GM23248 (cell line): ENCODE results near the gene GPER1.

ENCODE experiments used
- EZH2 ChIP-seq: fragments of 200-600 bp; sonication (generic); IDR thresholded peaks from 2 replicates; pipeline ENCODE4 v1.6.1; 2018; ENCODE audit warnings: antibody characterized with exemption, mild to moderate bottlenecking; ENCODE audit not compliant: insufficient read depth, poor library complexity, severe bottlenecking
- EZH2phosphoT487 ChIP-seq: fragments of 200-600 bp; sonication (generic); IDR thresholded peaks from 2 replicates; pipeline ENCODE4 v1.6.1; 2018; ENCODE audit warnings: antibody characterized with exemption, moderate library complexity, mild to moderate bottlenecking, low read depth; ENCODE audit not compliant: insufficient read depth

GRCh38 chr7:1096156-1097119, 8.5 kb downstream of the GPER1 start:
- TF ChIP-seq EZH2phosphoT487, result no peak
- no peak for TF ChIP-seq EZH2
